ENCODE results near the gene BTBD16.

The BTBD16 gene

DNA sequence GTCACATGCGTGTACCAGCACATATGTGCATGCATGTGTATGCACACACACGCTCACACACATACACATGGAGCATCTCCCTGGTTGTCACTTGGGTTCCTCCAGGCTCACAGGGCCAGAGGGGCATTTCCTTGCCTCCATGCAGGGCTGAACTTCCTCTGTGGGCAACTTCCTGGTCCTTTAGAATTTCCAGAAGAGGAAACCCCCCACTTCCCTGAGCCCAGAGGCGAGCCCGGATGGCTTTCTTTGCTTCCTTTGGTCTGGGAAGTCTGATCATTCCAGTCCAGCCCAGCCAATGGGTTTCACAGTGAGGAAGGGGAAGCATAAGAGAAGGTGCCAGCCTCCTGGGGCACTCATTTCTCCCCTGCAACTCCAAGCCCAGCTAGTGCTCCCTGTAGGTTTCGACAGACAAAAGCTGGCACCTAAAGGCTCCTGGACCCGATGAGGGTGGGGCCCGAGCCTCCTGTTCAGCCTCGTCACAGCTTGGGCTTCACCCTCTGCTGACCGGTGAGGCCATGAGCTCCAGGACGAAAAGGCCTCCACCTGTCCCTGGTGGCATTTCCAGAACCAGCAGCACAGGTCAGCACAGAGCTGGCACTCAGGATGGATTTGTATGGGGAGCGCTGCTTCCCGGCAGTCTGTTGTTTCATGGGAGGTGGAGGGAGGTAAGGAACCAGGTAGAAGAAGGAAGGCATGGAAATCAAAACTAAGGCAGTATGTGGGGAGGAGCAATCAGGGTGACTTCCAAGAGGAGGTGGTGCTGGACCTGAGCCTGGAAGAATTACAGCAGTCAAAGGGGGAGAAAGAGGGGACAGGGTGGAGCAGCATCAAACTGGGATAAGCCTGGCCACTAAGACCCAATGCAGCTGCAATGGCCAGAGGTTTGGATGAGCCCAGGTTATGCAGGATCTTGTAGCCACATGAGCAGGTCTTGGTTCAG, 23.7 kb downstream of the BTBD16 start:
- DNase-seq (ENCODE audit: low read depth): no peak

DNA sequence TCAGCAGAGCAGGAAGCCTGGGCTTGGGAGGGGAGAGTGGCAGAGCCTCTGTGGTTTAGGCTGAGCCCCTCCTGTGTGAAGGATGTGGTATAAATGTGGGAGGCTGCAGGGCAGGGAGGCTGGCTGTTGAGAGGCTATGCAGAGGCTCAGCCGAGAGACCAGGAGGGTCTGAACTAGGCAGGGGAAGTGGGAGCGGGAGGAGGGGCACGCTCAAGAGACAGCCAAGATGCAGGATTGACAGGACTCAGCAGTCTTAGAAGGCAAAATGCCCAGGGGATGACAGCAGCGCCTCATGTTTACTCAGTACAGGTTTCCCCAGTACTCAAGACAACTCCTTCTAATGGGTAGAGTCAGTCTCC, 24.3 kb downstream of the BTBD16 start:
- no peak for DNase-seq (ENCODE audit: low read depth)

DNA sequence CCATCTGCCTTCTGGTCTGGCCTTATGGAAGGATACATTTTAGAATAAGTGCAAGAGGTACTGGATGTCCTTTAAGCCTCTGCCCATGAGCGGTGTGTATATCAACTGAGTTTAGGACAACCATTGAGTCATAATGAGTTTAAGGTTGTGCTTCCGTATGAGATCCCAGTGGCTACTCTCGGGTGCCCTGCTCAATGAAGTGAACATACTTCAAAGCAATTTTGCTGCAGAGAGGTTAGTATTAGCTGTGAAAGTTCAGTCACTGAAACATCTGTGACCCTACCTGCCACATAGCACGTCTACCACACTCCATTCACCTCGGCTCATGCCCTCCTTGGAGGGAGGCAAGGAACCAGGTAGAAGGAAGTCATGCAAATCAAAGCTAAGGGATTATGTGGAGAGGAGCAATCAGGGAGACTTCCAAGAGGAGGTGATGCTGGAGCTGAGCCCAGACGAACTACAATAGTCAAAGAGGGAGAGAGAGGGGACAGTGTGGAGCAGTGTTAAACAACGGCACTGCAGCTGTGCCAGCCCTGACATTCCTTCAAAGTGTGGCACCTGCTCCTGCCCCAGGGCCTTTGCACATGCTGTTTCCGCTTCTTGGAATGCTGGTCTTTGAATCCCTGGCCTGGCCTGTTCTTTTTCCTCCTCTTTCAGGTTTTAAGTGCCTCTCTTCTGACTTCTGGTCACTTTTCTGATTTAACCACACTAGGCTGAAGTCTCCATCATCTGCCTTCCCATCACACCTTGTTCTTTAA, 25.4 kb downstream of the BTBD16 start:
- DNase-seq (ENCODE audit: low read depth): no peak

DNA sequence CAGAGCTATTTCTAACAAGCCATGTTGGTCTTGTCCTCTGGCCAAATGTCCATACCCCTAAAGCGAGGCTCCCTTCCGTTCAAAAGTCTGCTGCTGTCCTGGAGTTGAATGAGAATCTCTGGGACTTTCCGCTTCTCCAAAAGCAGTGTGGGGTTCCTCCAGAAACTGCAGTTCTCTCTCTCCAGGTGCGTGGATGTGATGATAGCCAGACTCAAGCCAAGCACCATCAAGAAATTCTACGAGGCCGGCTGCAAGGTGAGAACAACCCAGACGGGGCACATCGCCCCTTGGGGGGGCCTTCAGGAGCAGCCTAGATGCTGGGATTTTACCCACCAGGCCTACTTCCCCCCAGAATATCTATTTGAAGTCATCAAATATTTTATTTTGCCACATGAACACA, 26.5 kb downstream of the BTBD16 start:
- DNase-seq (ENCODE audit: low read depth): no peak

DNA sequence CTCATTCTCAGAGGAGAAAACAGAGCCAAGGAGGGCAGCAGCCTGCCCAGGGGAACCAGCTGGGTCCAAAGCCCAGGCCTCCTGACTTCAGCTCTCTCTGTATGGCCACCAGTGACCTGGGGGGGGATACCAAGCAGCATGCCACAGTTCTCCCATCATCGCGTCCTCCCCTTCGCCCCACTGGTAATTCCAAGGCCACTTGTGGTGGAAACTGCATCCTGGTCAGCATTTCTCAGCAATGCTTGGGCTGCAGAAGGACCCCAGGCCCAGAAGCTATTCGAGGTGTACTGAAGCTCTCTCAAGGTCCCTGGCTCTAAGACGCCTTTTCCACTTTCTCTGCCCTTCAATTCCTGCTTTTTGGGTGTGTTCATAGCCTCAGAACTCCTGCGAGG, 27.1 kb downstream of the BTBD16 start:
- DNase-seq (ENCODE audit: low read depth): no peak

DNA sequence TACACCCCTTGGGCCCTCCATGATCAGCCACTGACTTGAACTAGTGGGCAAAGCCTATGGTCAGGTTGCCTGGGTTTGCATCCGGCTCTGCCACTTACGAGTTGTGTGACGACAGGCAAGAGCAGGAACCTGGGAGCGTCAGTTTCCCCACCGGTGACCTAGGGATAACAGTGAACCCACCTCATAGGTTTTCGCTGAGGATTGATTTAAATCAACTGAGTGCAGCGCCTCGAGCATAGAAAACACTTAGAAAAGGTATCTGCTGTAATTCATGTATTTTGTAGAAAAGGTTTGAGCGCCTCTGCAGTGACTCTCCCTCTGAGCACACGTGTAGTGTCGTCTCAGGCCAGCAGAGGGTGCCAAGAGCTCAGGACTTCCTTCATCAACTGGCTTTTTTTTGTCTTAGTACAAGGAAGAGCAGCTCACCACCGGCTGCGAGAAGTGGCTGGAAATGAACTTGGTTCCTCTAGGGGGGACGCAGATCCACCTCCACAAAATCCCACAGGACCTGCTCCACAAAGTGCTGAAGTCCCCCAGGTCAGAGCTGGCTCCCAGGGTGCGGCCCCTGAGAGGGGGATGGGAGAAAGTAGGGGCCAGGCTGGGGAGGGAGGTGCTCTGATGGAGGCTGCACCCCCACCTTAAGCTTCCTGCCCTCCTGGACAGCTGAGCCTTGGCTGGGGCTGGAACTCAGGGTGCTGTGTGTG, 27.7 kb downstream of the BTBD16 start:
- peak; percentile 63 for DNase-seq (ENCODE audit: low read depth)

DNA sequence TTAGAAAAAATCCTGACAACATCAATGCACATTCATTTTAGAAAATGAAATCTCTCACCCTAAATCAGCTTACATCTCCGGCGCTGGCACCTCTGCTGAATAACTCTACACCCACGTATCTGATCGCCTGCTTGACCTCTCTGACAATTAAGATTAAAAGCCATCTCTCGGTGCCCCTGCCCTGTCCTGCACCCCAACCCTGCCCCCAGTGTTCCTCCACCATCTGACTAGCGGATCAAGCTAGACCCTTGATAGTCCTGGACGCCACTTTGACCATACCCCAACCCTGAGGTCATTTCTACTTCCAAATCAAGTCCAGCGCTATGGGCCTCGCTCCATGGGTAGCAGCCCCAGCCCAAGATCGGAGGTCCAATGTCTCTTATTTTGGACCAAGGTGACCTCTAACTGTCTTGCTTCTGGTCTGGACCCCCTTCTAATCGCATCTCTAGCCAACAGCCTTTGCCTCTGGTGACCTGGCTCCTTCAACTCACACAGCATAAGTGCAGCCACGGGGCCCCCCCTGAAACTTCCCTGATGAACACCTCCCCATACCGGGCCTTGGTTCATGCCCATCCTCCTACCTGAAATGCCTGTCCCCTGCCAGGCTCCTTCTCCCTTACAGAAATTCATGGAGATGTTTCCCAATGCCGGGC, 28.5 kb downstream of the BTBD16 start:
- DNase-seq (ENCODE audit: low read depth): no peak

DNA sequence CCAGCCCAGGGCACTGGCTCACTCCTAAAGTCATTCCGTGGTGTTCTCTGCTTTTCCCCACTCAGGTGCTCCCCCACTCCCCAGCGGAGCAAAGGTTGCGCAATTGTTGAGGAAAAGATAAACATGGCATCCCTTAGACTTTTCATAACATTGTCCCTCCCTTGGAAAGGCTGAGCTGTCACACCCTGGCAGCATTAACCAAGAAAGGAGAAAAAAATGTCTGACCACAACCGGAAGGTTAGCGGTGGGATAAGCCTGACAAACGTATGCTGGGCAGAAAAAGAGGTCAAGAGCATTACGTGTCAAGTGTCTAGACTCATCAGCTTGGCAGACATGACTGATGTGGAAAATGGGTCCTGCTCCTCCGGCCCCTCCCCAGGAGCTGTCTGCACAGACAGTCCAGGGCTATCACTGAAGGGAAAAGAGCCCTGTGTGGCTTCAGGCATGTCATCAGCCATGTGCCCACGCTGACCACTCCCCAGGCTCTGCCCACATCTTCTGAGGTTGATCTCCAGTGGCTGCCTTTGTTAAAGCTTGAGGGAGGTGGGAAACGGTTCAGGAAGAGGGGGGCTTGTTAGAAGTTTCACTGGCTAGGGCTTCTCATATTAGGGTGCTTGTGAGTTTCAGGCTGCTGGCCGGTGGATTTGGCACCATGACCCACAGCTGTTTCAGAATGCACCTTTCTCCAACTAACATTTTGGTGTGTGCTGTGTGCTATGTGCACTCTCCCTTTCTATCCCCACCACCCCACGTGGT, 30.1 kb downstream of the BTBD16 start:
- DNase-seq (ENCODE audit: low read depth): peak; percentile 97

DNA sequence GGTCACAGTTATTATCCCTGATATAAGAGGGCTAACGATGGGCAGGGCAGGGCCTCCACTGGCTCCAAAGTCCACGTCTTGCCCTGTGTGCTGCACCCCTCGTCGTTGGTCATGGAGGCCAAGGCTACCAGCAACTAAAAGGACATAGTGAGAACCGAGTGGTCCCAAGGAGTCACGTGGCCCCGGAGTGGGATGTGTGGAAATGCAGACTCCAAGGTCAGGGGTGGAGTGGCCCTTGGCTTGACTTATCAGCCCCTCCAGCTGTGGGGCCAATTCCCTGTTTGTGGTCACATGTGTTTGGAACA, 30.7 kb downstream of the BTBD16 start:
- DNase-seq (ENCODE audit: low read depth): no peak

DNA sequence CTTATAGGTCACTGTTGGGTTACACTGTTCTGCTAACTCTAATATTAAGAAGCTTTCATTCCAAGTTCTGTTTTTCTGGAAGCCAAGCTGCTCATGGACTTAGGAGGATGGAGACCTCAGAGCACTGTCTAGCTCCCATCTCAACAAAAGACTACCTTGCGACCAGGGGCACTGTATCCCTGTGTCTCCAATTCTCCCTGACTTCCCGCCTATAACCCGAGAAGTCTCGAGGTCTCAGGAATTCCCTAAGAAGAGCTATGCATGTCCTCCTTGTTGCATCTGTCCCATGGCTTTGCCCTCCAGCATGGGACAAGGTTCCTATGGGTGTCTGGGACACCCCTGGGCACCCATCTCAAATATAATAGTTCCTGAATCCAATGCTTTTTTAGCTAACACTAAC, 31.2 kb downstream of the BTBD16 start:
- DNase-seq (ENCODE audit: low read depth): no peak

DNA sequence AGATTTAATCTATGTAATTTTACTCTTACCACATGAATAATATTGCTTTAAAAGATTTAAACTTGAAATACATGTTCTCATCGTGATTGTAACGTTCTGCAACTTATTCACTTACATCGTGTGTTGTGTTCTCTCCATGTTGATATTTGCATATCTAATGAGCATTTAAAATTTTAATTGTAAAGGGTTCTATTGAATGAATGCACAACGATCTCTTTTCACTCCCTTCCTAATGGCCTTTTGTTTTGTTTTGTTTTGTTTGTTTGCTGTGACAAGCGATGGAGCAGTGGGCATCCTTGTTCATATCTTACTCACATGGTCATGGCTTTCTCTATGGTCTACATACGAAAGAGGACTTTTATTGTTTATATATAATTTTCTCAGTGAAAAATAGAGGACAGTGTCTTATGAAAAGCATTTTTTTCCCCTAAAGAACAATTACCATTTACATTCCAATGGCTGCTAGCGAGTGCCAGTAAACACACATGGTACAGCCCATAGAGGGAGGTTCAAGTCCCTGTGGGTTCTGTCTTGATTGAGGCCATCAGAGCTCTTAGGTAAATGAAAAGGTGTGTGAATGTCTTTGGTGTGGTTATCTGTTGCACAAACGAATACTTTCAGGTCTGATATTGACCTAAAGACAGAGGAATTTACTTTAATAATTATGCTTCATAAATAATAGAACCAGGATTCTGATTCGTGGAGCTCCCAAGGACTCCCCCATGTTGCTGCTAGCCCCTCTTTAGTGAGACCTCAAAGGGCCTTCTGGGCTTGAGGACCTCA, 32.4 kb downstream of the BTBD16 start:
- no peak for DNase-seq (ENCODE audit: low read depth)

DNA sequence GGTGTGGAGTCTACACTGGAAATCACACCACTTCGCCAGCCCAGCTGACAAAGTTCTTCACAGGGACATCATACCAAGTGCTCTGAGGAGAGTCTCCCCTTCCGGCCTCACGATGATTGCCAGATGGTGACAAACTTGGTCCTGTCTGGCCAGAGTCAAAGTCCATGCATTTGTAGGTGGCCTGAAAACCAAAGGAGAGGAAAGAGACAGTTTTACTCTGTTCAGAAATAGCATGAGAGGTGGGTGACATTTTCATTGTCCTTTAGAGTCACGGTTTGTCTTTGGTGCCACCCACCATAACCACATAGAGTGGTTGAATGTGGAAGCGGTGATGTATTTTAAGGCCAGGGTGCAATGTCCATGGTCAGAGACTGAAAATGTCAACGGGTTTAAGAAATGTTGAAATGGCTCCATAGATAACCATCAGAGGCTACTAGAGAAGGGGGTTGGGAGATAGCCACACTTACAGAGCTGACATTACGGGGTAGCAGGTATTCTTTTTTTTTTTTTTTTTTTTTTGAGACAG, 33.0 kb downstream of the BTBD16 start:
- no peak for DNase-seq (ENCODE audit: low read depth)

DNA sequence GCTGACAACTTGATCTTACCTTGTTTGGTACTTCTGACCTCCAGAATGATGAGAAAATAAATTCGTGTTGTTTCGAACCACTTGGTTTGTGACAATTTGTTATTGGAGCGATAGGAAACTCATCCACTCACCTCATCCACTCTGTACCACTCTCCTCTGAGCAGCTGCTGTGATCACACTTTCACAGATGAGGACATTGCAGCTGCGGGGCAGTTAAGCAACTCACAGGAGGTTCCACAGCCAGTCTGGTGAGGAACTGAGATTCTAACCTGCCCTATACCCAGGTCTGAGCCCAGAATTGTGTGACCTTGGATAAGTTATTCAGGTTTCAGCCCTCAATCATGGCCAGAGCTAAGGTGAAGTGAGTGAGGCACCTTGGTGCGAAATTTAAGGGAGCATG, 35.2 kb downstream of the BTBD16 start:
- DNase-seq (ENCODE audit: low read depth): no peak

DNA sequence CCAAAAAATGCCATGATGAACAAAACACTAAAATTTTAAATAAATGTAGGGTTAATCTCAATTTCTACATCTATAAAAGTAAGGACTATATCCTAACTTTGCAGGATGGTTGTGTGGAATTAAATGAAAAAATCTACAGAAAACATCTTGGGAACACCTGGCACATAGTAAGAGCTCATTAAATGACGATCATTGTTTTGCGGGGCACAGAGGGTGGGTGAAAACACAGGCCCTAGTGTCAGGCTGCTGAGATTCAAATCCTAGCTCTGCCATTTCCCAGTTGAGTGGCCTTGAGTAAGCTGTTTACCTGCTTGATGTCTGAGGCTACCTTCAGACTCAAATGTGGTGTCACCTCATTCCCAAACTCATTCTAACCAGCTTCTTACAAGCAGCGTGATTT, 35.6 kb downstream of the BTBD16 start:
- no peak for DNase-seq (ENCODE audit: low read depth)

DNA sequence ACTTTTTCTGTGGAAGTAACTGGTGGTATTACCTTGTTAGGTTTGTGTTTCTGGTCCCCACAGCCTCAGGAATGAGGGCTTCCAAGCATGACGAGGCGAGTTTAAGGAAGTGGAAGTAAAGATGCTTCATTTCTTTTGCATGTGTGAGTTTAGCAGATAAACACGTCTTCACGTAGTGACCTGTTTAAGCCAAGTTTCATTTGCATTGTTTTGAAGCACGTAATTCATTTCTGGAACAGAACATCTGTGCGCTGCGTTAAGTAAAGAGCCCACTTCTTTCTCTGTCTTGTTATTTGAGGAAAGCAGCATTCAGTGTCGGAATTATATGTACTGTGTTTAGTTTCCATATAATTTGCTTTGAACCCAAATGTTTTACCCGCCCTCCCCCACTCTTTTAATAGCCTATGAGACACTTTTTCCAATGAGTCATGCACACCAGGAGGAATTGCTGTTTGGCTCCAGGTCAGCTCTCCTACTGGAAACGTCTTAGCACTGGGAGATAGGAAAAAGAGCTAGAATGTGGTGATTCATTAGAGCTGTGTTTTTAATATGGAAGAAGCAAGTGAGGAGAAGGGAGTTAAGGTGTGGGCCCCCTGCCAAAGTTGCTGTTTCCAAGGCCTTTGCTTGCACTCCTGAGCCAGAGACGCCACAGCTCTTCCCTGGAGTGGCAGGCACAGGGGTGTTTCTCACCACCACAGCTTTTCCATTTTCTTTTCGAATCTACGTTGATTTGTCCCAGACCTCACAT, 36.7 kb downstream of the BTBD16 start:
- DNase-seq (ENCODE audit: low read depth): peak; percentile 98

DNA sequence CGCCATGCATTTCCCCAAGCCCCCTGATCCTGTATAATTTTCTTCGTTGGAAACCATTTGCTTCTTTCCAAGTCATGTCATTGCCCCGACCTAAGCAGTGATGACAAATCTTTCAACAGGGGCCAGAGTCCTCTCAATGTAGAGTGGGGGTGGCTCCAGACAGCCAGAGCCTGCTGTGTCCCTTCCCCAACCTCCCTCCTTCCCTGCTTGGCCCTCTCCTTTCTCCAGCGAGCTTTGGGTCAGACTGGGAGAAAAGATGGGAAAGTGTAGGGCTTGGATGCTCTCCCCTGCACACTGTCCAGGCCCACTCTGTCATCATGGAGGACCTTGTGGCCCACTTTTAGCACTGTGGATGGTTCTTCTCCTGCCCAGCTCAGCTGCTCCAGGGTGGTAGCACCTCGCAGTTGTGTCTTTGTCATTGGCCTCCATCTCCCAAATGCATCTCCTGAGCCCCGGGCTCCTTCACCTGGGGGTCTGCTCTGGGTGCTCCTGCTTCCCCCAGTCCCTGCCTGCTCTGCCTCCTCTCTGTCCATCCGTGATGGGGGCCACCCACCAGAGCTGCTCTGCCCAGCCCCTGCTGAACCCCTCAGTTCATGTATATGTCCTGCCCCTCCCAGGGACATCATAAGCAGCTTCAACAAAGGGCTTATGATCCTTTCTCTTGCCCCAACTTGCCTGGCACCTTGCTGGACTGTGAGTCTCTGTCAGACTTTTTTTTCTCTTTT, 37.5 kb downstream of the BTBD16 start:
- no peak for DNase-seq (ENCODE audit: low read depth)

DNA sequence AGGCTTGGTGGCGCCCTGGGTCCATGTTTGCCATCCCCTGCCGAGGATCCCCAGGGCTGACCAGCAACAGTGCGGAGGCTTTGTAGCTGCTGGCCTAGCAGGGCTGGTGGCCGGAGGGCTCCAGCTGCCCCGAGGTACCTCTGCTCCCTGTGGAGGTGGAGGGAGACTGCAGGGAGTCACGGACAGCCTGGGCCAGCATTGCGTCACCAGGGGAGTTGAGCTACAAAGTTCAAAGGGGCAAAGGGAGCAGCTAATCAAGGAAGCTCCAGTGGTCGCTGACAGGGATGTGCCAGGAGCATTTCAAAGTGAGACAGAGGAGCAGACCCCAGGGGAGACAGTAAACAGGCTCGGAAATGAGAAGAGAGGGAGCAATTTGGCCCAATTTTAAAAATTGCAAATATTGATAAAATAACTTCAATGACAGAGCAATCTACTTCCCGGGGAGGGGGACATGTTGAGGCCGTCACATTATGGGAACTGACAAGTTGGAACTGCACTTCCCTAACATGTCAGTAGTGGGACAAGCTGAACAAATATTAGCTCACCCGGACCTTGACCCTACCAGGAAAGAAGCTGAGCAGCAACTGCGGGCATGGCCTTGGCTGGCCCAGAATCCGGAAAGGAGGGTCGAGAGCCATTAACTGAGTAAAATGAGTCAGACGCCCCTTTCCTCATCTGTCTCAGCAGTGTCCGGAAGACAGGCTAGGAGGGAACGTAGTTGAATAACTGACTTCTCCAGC, 39.4 kb downstream of the BTBD16 start:
- DNase-seq (ENCODE audit: low read depth): peak; percentile 20

DNA sequence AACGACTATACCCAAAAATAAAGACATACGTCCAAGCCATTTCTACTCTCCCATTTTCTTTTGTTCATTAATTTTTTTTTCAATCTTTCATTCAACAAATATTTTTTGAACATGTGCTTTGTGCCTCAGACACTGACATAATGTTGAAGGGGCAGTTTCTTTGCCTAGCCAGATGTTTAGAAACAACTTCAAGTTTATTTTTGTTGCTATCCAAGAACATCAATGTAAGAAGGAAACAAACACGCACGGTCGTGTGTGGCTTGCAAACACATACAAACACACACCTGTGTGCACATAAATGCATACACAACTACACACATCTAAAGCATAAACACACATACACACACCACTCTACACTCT, 39.9 kb downstream of the BTBD16 start:
- no peak for DNase-seq (ENCODE audit: low read depth)

DNA sequence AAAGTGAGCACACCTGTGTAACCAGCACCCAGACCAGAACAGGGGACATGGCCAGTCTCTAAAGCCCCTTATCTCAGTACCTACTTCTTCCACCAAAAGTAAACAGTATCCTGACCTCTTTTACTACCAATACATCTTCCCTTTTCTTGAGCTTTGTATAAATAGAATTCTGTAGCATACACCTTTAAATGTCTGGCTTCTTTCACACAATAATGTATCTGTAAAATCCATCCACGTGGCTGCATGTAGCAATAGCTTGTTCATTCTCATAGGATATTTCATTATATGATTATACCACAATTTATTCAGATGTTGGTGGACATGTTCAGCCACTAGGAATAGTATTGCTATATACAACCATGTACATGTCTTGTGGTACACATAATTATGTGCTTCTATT, 40.6 kb downstream of the BTBD16 start:
- DNase-seq (ENCODE audit: low read depth): peak; percentile 22

Data from amniotic epithelial cell (primary cell).